NK-92 (cell line): ENCODE results near the gene UBE2O.

Source experiments
- DNase-seq: peaks from one replicate; lab custom pipeline; 2025; ENCODE audit not compliant: unreplicated experiment; lab: John Stamatoyannopoulos, UW

UBE2O gene

GRCh38 chr17:76467809-76468633 lies 15.1 kb upstream of the UBE2O start:
- no peak for DNase-seq

GRCh38 chr17:76467366-76467765 lies 14.4 kb upstream of the UBE2O start, which contains the start of gene AANAT:
Gene AANAT, plus strand, starts transcription at chr17:76467603. Its CDS starts 1,144 bp downstream, at chr17:76468747.
- DNase-seq, result no peak

- no peak for DNase-seq
Observed at GRCh38 chr17:76466775-76467130, 13.8 kb upstream of the UBE2O start.

- no peak for DNase-seq
Observed at GRCh38 chr17:76462556-76463290, 9.8 kb upstream of the UBE2O start.

GRCh38 chr17:76461765-76462555 lies 9.0 kb upstream of the UBE2O start:
- DNase-seq, result no peak

GRCh38 chr17:76459674-76460073 lies 6.7 kb upstream of the UBE2O start:
- DNase-seq, result no peak

- no peak for DNase-seq
Observed at GRCh38 chr17:76458580-76459490, 5.9 kb upstream of the UBE2O start.

GRCh38 chr17:76453431-76453743 lies 435 bp upstream of the UBE2O start:
- DNase-seq, result no peak

- DNase-seq, result no peak
Observed at GRCh38 chr17:76452127-76452659, 759 bp downstream of the UBE2O start.

- DNase-seq, result no peak
Observed at GRCh38 chr17:76451506-76451905, 1.4 kb downstream of the UBE2O start.

- no peak for DNase-seq
Observed at GRCh38 chr17:76449126-76449525, 3.8 kb downstream of the UBE2O start.

GRCh38 chr17:76447931-76448652 lies 4.9 kb downstream of the UBE2O start:
- DNase-seq, result no peak

GRCh38 chr17:76446449-76447231 lies 6.3 kb downstream of the UBE2O start:
- DNase-seq, result no peak

GRCh38 chr17:76445697-76446448 lies 7.1 kb downstream of the UBE2O start:
- DNase-seq, result no peak

GRCh38 chr17:76444518-76445311 lies 8.2 kb downstream of the UBE2O start:
- no peak for DNase-seq

- DNase-seq, result no peak
Observed at GRCh38 chr17:76442341-76443338, 10.3 kb downstream of the UBE2O start.
